ENCODE measurements around the gene PRSS22.

DNA sequence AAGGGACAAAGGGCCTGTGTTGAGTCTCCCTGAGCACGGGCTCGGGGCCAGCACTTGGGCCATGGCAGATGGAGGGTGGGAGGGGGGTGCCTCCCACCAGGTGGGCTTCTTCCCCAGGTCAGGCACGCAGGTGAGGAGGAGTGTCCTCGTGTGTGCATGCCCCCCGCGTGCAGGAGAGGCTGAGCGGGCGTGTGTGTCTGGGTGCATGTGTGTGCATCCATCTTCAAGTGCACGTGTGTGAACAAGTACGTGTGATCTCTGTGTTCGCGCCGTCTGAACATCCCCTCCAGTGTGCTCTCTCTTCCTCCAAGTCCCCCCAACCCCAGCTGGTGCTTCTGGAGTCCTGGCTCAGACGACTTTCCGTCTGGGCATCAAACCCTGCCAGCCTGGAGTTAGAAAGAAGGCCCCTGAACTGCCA, 30.6 kb downstream of the PRSS22 start:
- no peak for TF ChIP-seq CTCF (IDR thresholded peaks at IDR 0.05; ENCODE audit: insufficient read depth, low read length, poor library complexity, severe bottlenecking)
- no peak for TF ChIP-seq EZH2phosphoT487 (conservative IDR thresholded peaks at IDR 0.05; ENCODE audit: low read length)

Measured in SU-DHL-6 (cell line).